HG02588 (cell line): ENCODE results near the gene MEIS1.

Experiments used
- ATAC-seq: cut with Tn5 transposase; IDR thresholded peaks from one replicate; pipeline ENCODE4 v1.9.1; 2021; ENCODE audit warnings: mild to moderate bottlenecking, moderate library complexity; ENCODE audit not compliant: unreplicated experiment

Gene MEIS1

DNA sequence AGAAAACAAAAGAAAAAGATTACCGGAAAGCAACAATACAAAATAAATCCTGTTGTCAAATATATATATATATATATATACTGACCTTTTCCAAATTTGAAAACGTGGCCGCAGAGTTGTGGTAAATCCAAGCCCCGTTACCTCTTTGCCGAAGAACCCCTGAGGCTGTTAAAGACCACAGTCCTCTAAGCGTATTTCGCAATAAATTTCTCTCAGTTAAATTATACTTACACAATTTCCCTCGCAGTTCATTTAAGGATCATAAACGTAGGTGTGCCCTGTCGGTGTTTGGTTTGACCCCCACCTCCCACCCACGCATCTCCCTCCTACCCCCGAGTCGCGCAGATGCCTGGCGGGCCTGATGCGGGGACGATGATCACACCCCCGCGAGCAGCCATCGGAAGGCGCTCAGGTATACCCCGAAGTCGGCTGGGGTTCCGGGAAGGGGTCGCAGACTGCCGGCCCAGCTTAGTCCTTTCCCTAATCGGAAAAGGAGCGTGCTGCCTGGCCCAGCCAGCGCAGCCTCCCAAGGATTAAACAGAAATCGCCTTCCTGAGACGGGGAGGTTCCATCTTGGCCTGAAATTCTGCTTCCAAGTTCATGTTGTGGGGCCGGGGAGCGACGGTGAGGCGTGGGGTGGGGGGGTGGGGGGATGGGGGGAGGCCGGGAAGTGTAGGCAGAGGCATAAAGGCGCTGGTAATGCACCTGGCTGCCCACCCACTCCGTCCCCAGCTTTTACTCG, 2.9 kb upstream of the MEIS1 start:
- no peak for ATAC-seq

DNA sequence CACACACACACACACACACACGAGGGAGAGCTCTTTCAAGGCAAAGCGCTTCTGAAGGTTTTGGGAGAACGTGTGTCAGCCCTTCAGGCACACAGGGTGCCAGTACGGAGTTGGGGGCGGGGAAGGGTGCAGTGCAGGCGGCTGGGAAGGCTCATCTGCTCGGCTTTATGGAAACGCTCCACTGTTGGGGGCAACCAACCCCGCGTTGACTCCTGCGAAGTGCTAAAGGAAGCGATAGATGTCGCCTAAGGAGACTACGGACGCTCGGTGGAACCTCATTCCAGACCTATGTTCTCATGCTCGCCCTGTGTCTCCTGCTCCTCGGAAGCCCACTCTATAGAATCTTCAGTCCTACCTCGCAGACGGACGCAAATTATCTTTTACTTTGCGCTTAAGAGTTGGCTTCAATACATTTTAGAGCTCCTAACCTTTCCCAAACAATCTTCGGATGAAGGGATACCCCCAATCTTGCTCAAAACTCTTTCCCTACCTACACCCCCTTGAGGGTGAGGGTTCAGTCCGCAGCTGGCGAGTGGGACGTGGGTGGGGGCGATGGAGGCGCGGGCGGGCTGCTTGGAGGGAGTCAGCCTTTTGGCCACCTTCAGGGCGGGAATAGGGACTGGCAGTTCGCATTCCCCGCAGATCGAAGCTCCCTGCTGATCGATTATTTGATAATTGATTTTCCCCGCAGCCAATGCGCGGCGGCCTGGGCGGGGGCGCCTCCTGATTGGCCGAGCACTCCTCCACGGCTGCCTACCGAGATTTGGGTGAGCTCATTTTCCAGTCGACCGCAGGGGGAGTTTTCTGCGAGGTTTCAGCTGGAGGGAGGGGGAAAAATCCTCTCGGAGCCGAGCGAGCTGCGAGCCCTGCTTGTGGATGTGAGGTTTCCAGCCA, 1.9 kb upstream of the MEIS1 start:
- no peak for ATAC-seq

DNA sequence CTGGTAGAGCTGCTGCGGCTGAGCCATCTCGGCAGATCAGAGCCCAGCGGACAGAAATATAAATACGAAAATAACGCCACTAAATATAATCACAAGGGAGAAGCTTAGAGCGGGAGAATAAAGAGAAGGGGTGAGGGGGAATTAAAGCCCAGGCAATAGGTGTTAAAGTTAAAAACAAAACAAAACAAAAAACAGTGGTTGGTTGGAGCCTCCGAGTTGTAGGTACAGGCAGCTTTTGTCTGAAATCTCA, 1.3 kb upstream of the MEIS1 start:
- ATAC-seq = no peak

DNA sequence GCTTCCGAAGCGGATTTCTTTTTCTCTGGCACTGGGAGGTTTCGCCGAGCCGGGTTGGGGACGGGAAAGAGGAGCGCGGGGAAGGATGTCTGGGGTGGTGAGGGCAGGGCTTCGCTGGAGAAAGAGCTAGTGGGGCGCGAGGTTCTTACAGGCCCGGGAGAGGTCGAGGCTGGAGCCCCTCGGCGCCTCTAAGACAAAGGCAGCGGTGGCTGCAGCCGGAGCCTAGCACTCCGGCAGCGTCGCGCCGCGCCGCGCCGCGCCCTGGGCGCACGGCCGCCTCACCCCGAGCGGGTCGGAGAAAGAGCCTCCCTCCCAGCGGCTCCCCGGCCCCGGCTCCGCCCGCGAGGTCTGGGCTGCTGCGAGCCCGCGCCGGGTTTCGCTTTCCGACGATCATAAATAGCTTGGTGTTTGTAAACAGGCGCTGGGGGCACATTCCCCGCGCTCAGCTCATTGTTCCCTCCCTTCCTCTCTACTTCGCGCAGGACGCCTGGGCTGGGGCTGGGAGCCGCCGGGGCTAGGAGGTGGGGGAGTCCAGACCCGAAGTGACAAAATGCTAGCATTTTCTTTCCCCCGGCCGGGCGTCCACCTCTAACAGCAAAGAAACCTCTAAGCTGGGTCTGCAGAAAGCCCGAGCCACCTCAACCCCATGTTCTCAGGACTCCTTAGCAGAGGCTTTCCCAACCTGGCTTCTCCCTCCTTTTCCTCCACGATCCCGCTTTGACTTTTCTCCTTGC, 813 bp upstream of the MEIS1 start:
- peak; percentile 44 for ATAC-seq

DNA sequence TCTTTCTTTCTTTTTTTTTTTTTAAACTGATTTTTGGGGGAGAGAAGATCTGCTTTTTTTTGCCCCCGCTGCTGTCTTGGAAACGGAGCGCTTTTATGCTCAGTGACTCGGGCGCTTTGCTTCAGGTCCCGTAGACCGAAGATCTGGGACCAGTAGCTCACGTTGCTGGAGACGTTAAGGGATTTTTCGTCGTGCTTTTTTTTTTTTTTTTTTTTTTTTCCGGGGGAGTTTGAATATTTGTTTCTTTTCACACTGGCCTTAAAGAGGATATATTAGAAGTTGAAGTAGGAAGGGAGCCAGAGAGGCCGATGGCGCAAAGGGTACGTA, 587 bp downstream of the MEIS1 start:
- ATAC-seq = no peak

DNA sequence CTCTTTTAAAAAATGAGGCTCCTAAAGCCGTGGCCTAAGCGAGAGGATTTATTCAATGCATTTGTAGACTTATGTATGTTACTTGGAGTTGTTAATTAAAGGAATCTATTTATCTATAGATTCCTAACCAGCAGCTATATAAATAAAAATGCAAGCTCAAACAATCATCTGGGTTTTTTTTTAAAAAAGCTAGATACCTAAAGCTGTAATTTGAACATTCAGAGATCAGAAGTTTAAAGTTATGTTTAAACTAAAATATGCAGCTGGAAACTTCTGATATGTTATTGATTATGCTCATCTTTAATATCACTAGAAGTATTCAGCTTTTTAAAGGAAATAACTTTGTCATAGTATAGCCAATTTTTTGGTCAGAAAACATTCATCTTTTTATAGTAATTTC, 1.0 kb downstream of the MEIS1 start:
- ATAC-seq = no peak

DNA sequence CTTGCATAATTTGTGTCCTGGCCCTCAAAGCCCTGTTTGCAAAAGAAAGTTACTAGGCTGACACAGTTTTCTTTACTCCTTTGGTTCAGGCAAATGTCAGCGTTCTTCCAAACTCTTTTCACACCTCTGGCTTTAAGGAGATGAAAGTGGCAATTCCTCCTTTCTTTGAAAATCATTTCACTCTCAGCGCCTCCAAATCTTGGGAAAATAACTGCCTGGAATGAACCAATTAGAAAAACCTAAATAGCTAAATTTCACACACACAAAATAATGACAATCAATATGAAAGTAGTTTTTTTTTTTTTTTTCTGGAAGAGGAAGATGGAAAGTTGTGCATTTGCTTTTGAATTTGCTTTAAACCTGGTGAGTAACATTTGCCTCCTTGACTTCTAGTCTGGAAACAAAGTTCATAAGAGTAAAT, 1.7 kb downstream of the MEIS1 start:
- ATAC-seq = no peak

DNA sequence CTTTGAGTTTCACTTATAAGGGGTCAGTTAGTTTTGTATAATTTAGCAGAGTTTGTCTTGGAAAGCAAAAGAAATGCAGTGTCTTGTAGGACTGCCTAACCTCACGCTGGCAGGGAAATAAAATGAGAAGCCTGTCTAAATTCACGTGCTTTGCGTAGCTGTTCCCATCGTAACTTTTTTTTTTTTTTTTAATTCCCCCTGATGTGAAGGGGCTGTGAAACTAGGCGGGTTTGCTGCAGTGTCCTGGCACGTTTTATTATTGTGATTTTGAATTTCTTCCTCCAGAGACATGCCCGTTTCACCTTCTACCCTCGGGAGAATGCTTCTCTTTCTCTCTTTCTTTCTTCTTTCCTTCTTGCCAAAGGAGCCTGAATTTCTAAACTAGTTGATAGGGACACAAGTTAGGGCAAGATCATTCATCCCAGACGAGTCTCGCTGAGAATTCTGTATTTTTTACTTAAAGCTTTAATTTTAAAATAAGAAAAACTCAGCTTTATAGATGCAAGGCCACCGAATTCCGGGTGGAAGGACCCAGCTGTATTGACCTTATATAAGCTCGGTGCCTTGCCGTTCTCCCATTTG, 2.3 kb downstream of the MEIS1 start:
- no peak for ATAC-seq

DNA sequence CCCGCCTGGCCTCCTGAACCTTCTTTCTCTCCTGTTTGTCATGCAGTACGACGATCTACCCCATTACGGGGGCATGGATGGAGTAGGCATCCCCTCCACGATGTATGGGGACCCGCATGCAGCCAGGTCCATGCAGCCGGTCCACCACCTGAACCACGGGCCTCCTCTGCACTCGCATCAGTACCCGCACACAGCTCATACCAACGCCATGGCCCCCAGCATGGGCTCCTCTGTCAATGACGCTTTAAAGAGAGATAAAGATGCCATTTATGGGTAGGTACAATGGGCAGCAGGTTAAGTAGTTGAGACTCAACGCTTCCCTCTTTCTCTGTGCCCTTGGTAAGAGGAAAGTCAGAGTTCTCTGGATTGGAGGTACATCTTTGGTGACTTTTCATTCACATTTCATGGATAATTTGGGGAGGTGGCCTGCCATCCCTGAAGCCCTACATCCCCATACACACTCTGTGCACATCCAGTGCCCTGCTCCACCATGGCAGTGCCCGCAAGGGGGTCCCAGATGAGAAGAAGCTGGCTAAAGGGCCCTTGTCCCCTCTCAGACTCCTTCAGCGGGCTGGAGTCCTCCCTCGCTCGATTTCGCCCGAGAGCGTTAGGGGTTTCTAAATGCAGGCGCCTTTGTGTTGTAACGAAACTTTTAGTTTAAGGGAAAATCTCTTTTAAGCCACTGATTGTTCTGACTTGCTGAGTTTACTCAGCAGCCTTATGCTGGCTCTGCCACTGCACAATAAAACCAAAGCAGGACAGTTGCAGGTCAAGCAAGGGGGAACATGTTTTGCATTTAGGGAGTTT, 3.0 kb downstream of the MEIS1 start:
- no peak for ATAC-seq

DNA sequence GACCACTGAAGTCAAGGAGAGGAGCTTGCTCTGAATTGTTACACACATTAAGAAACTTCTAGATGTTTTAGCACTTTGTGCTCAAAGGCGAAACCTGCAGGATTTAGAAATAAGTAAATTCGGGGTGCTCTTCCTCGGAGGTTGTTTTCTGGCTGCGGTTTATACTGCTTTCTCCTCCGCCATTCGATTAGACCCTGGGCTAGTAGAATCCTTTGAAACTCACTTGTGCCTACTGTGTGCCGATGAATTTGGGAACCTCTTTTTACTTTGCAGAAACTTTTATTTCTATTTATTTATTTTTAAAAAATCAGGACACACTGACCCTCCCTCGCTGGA, 3.5 kb downstream of the MEIS1 start:
- ATAC-seq = no peak

DNA sequence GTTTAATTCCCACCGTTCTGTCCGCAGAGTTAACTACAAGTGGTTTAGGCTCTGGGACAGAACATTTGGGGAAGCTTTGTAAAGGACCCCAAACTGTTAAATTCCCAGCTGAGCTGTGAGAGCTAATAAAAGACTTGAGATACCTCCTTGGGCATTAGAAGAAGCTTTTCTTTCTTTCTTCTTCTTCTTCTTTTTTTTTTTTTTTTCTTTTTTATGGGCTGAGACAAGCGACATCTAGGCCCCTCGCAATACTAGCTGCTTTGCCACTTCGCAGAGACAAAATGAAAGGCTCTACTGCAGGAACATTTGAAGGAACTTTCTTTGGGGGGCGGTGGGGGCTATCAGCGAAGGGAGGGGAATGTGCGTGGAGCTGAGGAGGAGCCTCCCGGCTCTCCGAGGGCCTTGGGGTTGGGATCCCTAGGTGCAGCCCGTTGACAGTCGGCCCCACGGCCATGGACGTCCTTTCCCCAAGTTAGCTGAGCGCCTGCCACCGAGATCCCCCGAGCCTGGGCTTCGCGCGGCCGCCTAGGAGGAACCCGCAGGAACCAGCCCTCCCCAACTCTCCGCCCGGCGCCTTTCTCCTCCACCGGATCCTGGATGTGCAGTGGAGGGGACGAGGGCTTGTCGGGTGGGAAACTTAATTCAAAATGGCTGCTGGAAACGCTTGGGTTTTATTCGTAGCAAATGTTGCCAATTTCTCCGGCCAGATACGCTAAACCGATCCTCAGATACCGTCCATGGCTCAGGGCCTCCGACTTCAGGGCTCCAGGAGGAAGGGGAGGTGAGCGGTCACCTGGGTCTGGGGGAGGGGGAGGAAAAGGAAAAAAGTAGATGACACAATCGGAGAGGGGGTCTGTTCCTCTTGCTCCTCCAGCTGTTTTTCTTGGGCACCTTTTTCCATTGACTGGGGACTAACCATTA, 4.2 kb downstream of the MEIS1 start:
- ATAC-seq = no peak

DNA sequence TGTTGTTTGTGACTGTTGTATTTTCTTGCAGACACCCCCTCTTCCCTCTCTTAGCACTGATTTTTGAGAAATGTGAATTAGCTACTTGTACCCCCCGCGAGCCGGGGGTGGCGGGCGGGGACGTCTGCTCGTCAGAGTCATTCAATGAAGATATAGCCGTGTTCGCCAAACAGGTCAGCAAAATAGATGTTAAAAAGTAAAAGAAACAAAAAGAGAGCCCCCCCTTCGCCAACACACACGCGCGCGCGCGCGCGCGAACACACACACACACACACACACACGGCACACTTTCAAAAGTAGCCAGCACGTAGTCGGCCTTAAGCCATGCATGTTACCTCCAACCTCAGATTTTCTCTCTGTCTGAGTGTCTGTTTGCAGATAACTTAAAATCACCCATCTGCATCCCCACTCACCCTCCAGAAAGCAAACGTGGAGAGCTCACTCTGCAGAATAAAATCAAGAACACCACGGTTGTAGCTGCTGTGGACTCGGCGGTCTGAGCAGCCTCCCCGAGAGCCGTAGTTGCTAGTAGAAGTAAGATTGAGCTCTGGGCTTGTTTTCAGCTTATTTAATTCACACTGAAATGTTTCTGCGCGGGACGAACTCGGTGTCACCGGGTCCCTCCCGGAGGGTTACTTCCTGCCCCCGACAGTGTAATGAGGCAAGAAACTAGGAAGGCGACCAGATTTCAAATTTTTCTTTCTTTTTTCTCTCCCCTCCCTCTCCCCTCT, 5.1 kb downstream of the MEIS1 start:
- no peak for ATAC-seq

DNA sequence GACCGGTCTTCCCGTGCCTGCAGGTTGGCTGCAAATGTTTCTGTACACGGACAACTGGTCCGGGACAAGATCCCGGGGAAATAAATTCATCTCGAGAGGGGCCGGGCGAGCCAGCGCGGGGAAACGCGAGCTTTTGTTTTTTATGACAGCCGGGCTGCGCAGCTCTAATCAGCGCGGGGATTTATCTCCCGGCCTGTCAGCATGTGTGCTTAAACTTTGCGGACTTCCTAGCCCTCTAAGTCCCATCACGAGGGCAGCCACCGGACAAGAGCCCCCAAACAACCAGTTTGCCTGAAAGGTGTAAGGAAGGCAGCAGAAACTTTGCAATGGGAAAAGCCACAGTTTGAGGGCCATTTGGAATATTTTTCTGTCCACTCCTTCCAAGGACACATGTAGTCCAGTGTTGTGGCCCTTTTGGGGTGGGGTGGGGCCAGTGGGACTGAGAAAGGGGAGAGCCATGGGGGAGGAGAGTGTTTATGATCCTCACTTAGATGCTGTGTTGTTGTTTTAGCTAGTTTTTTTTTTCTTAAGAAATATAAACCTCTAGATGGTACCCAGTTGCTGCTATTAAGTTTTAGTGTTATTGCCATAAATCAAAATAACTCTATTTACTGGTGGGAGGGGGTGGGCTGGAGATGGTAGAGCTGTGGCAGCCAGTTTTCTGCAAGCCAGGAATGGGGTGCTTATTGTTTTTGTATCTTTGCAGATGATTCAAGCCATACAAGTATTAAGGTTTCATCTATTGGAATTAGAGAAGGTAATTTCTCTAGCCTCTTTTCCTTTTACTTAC, 6.0 kb downstream of the MEIS1 start:
- no peak for ATAC-seq

DNA sequence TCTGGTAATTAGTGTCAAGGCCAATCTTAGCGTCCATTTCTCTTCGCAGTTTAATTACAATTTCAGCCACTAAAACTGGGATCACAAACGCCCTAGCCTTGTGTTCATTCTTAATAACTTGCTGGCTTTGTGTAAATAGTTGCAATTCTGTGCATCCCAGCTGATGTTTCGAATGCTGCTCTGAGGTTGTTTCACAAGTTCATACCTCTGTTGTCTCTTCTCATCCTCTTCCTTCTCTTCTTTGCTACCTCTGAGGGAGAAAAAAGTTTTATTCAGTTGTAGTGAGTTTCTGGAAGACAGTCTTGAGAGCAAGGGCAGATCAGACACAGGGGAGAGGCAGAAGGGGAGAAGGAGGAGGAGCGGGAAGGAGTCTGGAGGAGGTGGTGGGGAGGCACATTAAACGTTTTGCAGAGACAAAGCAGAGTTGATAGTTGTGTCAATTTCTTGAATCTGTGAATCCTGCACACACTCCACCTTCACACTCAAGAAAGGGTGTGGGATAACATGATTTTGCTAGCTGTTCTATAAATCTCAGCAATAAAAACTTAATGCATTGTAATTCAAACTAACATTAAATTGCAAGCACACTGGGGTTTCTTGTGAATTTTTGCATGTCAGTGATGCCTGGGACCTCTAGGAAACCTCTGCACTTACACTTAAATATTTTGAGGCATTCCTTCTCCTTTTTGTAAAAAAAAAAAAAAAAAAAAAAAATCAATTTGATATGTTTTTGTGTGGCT, 6.8 kb downstream of the MEIS1 start:
- ATAC-seq = no peak

DNA sequence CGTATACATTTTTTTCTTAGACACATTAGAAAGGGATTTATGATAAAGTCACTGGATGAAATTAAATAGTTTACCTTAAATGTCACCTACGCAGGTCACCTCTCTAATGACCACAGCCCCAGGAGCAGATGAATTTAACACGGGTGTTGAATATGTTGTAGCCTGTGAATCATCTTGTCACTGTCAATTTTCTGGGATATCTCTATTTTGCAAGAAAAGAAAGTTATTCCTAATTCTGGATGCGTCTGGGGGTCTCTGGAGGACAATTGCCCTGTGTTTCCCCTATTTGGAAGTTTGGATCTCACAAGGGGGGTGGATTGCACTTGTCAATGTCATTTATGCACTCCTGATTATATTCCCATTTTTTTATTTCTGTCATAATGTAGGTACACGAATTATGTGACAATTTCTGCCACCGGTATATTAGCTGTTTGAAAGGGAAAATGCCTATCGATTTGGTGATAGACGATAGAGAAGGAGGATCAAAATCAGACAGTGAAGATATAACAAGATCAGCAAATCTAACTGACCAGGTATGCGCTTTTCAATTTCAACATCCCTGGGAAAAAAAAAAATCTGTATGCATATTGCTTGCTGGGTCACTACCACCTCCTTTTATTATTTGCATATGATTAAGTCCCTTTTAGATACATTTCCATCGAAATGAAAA, 7.7 kb downstream of the MEIS1 start:
- no peak for ATAC-seq

DNA sequence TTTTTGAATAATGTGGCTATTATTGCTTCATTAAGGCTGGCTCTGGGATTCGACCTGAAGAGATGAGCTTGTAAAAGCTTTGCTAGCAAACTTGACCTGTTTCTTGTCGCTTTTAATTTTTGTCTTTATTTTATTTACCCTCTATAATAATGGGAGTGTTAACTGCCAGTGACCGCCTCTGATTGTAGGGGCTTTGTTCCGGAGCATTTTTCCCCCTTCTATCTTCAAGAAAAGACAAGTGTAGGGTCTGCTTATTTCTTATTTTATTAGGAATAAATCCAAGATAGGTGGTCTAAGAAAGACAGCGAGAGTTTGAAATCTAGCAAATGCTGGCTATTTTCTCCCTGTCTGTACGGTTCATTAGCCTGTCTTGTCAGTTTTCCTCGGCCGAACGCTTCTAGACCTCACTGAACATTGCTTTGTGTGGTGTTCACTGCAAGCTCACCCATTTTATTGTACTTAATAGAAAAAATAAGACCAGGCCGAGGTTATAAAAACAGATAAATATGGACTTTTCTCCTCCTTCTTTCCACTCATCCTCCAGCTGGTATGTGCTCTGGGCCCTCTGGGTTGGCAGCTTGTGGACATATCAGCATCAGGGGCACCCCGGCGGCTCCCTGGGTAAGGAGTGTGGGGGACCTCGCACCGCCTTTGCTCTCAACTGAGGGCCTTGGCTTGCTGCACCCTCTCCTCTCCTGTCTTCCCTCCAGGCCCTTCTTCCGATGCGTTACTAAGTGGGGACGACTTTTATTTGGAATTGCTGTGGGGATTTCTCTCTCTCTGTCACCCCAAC, 8.5 kb downstream of the MEIS1 start:
- no peak for ATAC-seq
